ENCODE results near the gene LPCAT4. TPM values are rescaled to one million over a fixed set of nuclear protein-coding genes. Genes with fewer than 3 reads are reported as not detected.

Gene LPCAT4
- total and polyA plus RNA-seq, 4 donors = 18.1 to 155 (median 69.2) TPM

DNA sequence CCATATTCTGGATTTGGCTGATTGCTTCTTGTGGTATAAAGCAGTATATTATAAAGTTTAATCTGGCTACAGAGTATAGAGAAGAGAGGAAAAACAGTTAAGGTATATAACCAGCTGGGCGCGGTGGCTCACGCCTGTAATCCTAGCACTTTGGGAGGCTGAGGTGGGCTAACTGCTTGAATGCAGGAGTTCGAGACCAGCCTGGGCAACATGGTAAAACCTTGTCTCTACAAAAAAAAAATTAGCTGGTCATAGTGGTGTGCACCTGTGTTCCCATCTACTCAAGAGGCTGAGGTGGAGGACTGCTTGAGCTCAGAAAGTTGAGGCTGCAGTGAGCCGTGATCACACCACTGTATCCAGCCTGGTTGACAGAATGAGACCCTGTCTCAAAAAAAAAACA is 36.7 kb downstream of the LPCAT4 start:
- Histone ChIP-seq H3K4me3 (ENCODE audit: low read depth, low read length) (no peak overlapping the region), H3K4me1 (ENCODE audit: control insufficient read depth, insufficient read depth, low read length) (no peaks in the 10 kb centered on the region), H3K9me3 (ENCODE audit: control insufficient read depth, insufficient read depth, low read length) (no peaks in the 10 kb centered on the region), H3K36me3 (ENCODE audit: control insufficient read depth, insufficient read depth, low read length) (peaks cover 3% of the 10 kb centered on the region), H3K27me3 (ENCODE audit: control insufficient read depth, insufficient read depth, low read length) (no peaks in the 10 kb centered on the region), H3K27ac (ENCODE audit: low read depth, low read length) (no peak overlapping the region)
- WGBS (ENCODE audit: insufficient coverage) = 97% methylated on average over 4 of the region's 5 CpGs
- no peak for DNase-seq (ENCODE audit: low read depth in 4 of 6, low spot score in 6 of 6)

DNA sequence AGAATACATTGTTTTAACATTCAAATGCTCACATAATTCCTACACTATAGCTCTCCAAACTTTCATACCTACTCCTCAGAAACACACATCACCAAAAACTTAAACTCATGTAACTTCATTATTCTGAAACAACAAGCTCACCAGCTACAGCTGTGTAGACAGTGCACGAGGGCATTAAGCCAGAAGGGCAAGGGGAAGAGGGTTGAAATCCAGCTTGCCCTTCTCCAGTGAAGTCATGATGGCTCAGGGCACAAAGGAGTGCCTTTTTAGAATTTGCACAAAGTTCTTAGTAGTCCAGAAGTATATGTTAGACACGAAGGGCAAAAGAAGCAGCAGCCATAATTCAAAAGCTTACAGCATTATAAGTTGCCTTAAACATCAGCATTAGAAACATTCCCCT is 38.0 kb downstream of the LPCAT4 start:
- 100% methylated on average over 1 of the region's 2 CpGs for WGBS (ENCODE audit: insufficient coverage)
- H3K27ac ChIP-seq (ENCODE audit: low read depth, low read length) = no peak overlapping the region

DNA sequence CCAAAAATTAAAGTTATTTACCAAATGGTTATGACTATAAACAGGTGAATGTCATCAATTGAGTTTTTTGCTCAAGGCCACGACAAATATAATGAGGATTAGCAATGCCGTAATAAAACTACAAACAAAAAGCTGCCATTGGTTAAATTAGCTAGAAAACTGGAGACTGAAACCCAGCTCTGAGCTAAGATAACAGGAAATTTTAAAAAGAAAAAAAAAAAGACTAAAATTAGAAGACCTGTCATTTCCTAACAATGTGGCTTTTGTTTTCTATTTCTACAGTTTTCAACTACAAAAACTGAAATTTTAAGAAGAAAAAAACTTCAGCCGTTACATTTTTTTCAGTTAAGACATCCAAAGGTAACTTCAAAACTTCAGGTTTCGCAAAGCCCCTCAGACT is 39.1 kb downstream of the LPCAT4 start:
- no peaks in the 10 kb centered on the region for H3K27me3 ChIP-seq (ENCODE audit: control insufficient read depth, insufficient read depth, low read length)
- H3K27ac ChIP-seq (ENCODE audit: low read depth, low read length) = no peak overlapping the region
- H3K9me3 ChIP-seq (ENCODE audit: control insufficient read depth, insufficient read depth, low read length) = no peaks in the 10 kb centered on the region
- no peaks in the 10 kb centered on the region for H3K4me1 ChIP-seq (ENCODE audit: control insufficient read depth, insufficient read depth, low read length)
- no peak overlapping the region for H3K4me3 ChIP-seq (ENCODE audit: low read depth, low read length)
- no CpG with 5 or more reads among the region's 4 CpGs for WGBS (ENCODE audit: insufficient coverage)
- H3K36me3 ChIP-seq (ENCODE audit: control insufficient read depth, insufficient read depth, low read length) = peaks cover 3% of the 10 kb centered on the region
- no peak for DNase-seq (ENCODE audit: low read depth in 4 of 6, low spot score in 6 of 6)

More for the DNA sequence above, 38.0 kb downstream of the LPCAT4 start:
- Histone ChIP-seq H3K4me3 (ENCODE audit: low read depth, low read length) (no peak overlapping the region), H3K9me3 (ENCODE audit: control insufficient read depth, insufficient read depth, low read length) (no peaks in the 10 kb centered on the region), H3K27me3 (ENCODE audit: control insufficient read depth, insufficient read depth, low read length) (no peaks in the 10 kb centered on the region), H3K36me3 (ENCODE audit: control insufficient read depth, insufficient read depth, low read length) (peaks cover 3% of the 10 kb centered on the region), H3K4me1 (ENCODE audit: control insufficient read depth, insufficient read depth, low read length) (no peaks in the 10 kb centered on the region)
- DNase-seq (ENCODE audit: low read depth in 4 of 6, low spot score in 6 of 6) = no peak

DNA sequence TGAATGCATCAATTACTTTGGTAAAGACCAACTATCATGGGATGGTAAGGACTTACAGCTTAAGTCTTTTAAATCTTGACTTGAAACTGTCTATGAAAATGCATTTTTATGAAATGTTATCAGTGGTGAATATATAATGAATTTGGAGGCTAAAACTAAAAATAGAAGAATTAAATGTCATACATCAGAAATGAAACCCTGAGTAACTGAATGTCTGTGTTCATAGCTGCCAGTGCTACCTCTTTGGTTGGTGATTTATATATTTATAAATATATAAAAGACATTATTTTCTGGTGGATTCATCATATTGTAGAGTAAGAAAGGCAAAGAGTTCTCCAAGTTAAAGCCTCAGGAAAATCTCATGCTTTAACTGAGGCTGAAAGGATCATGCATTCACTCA is 41.6 kb downstream of the LPCAT4 start:
- no peak for DNase-seq (ENCODE audit: low read depth in 4 of 6, low spot score in 6 of 6)
- H3K9me3 ChIP-seq (ENCODE audit: control insufficient read depth, insufficient read depth, low read length) = no peaks in the 10 kb centered on the region
- H3K36me3 ChIP-seq (ENCODE audit: control insufficient read depth, insufficient read depth, low read length) = no peaks in the 10 kb centered on the region
- H3K27ac ChIP-seq (ENCODE audit: low read depth, low read length) = no peak overlapping the region
- no peaks in the 10 kb centered on the region for H3K4me1 ChIP-seq (ENCODE audit: control insufficient read depth, insufficient read depth, low read length)
- no peaks in the 10 kb centered on the region for H3K27me3 ChIP-seq (ENCODE audit: control insufficient read depth, insufficient read depth, low read length)
- no peak overlapping the region for H3K4me3 ChIP-seq (ENCODE audit: low read depth, low read length)

DNA sequence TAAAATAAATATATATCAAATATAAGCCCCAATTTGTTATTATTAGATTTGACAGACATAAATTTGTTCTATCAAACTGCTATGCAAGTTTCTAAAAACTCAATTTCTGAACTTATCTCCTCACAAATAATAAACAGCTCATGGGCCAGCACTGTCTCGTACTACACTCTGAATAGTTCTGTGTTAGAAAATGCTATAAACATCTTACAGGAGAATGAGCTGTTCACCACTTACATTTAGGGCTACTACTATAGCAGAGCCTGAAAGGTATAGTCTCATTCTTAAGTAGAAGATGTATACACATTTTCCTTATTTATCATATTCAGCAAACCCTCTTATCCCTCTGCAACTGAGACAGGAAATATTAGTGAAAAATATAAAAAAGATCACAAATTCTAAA is 42.1 kb downstream of the LPCAT4 start:
- Histone ChIP-seq H3K27me3 (ENCODE audit: control insufficient read depth, insufficient read depth, low read length) (no peaks in the 10 kb centered on the region), H3K27ac (ENCODE audit: low read depth, low read length) (no peak overlapping the region), H3K4me3 (ENCODE audit: low read depth, low read length) (no peak overlapping the region), H3K4me1 (ENCODE audit: control insufficient read depth, insufficient read depth, low read length) (no peaks in the 10 kb centered on the region), H3K9me3 (ENCODE audit: control insufficient read depth, insufficient read depth, low read length) (no peaks in the 10 kb centered on the region), H3K36me3 (ENCODE audit: control insufficient read depth, insufficient read depth, low read length) (no peaks in the 10 kb centered on the region)
- WGBS (ENCODE audit: insufficient coverage) = no CpG with 5 or more reads among the region's 1 CpG
- DNase-seq (ENCODE audit: low read depth in 4 of 6, low spot score in 6 of 6) = no peak

DNA sequence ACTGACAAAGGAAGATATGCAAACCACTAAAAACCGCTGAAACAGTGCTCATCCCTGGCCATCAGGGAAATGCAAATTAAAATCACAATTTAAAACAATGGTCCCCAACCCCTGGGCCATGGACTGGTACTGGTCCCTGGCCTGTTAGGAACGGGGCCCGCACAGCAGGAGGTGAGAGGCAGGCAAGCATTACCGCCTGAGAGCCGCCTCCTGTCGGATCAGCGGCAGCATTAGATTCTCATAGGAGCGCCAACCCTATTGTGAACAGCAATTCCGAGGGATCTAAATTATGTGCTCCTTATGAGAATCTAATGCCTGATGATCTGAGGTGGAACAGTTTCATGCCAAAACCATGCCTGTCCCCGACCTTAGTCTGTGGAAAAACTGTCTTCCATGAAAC is 43.8 kb downstream of the LPCAT4 start:
- WGBS (ENCODE audit: insufficient coverage) = 90% methylated on average over 10 of the region's 10 CpGs
- no peak for DNase-seq (ENCODE audit: low read depth in 4 of 6, low spot score in 6 of 6)

DNA sequence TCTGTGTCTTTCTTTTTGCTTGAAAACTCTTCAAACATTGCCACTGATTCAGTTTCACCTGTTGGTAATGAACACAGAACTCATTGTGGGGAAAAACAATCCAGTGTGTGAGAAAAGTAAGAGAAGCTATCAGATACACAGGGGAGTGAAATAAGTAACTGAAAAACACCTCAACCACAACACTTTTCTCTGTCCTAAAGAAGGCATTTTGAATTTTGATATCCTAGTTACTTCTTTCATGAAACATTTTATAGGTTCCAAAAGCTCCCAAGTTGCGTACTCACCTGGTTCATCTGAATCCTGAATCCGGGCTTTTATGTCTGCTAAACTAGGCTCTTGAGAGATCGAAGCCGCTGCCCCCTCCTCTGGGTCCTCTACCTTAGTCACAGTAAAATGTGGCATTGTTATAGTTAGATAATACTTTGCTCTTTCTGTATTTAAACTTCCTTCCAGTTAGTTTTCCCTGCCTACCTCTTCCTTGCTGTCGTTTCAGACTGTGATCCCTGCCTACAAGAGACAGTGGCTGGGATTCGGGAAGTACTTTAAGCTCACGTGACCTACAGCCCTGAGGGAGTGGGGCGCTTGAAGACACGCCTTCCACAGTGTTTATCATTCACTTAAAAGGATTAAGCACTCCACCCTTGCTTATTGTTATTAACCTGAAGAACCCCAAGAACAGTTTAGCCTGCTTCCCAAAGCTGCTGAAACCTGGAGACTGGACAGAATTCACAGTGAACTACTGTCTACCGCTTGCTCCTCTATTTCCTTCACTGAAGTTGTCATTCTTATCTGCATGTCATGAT is 48.5 kb downstream of the LPCAT4 start:
- no peaks in the 10 kb centered on the region for H3K4me1 ChIP-seq (ENCODE audit: control insufficient read depth, insufficient read depth, low read length)
- 44% methylated on average over 2 of the region's 10 CpGs for WGBS (ENCODE audit: insufficient coverage)
- H3K27ac ChIP-seq (ENCODE audit: low read depth, low read length) = no peak overlapping the region
- peak in 2 of 6 donors; percentile 31 to 40 for DNase-seq (ENCODE audit: low read depth in 4 of 6, low spot score in 6 of 6)
- no peaks in the 10 kb centered on the region for H3K27me3 ChIP-seq (ENCODE audit: control insufficient read depth, insufficient read depth, low read length)
- no peaks in the 10 kb centered on the region for H3K9me3 ChIP-seq (ENCODE audit: control insufficient read depth, insufficient read depth, low read length)
- H3K36me3 ChIP-seq (ENCODE audit: control insufficient read depth, insufficient read depth, low read length) = no peaks in the 10 kb centered on the region
- H3K4me3 ChIP-seq (ENCODE audit: low read depth, low read length) = peak overlapping the region; percentile 23

More for the DNA sequence above, 43.8 kb downstream of the LPCAT4 start:
- H3K36me3 ChIP-seq (ENCODE audit: control insufficient read depth, insufficient read depth, low read length) = no peaks in the 10 kb centered on the region
- H3K4me1 ChIP-seq (ENCODE audit: control insufficient read depth, insufficient read depth, low read length) = no peaks in the 10 kb centered on the region
- no peaks in the 10 kb centered on the region for H3K9me3 ChIP-seq (ENCODE audit: control insufficient read depth, insufficient read depth, low read length)
- H3K4me3 ChIP-seq (ENCODE audit: low read depth, low read length) = no peak overlapping the region
- no peaks in the 10 kb centered on the region for H3K27me3 ChIP-seq (ENCODE audit: control insufficient read depth, insufficient read depth, low read length)
- no peak overlapping the region for H3K27ac ChIP-seq (ENCODE audit: low read depth, low read length)

DNA sequence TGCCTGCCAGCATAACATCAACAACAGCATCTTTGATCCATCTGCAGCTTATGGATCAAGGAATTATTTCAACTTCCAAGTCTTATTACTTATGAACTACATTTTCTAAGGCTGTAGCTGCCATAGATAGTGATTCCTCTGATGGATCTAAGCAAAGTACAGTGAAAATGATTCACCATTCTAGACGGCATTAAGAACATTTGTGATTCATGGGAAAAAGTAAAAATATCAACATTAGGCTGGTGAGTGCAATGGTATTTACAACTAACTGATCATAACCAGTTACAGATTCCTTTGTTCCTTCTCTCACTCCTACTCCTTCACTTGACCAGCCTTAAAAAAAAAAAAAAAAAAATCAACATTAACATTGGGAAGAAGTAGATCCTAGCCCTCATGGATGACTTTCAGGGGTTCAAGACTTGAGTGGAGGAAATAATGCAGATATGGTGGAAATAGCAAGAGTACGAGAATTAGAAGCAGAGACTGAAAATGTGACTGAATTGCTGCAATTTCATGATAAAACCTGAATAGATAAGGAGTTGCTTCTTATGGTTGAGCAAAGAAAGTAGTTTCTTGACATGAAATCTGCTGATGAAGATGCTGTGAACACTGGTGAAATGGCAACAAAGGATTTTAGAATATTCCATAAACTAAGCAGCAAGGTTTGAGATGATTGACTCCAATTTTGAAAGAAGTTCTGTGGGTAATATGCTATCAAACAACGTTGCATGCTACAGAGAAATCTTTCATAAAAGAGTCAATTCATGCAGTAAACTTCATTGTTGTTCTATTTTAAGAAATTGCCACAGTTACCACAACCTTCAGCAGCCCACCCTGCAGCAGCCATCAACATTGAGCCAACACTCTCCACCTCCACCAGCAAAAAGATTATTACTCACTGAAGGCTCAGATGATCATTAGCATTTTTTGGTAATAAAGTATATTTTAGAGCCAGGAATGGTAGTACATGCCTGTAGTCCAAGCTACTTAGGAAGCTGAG is 52.2 kb downstream of the LPCAT4 start:
- no peaks in the 10 kb centered on the region for H3K9me3 ChIP-seq (ENCODE audit: control insufficient read depth, insufficient read depth, low read length)
- no peak for DNase-seq (ENCODE audit: low read depth in 4 of 6, low spot score in 6 of 6)
- no peaks in the 10 kb centered on the region for H3K27me3 ChIP-seq (ENCODE audit: control insufficient read depth, insufficient read depth, low read length)
- no peak overlapping the region for H3K4me3 ChIP-seq (ENCODE audit: low read depth, low read length)
- no peaks in the 10 kb centered on the region for H3K4me1 ChIP-seq (ENCODE audit: control insufficient read depth, insufficient read depth, low read length)
- WGBS (ENCODE audit: insufficient coverage) = 100% methylated on average over 1 of the region's 3 CpGs
- H3K36me3 ChIP-seq (ENCODE audit: control insufficient read depth, insufficient read depth, low read length) = no peaks in the 10 kb centered on the region
- no peak overlapping the region for H3K27ac ChIP-seq (ENCODE audit: low read depth, low read length)

DNA sequence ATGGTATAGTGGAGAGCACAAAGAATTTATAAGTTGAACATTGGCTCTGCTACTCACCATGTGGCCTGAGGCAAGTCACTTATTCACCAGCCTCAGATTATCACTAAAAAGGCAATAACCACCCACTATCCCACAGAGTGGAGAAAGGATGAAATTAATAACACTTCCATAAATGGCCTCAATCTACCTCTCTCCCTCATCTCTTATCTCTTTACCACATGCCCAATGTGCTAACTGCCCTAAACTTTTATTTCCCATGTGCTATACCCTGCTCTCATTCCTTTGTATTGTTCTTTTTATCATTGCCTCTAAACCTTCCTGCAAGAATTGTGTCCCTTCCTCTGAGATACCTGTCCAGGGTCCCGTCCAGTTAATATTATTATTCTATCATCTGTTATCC is 55.4 kb downstream of the LPCAT4 start:
- no peaks in the 10 kb centered on the region for H3K9me3 ChIP-seq (ENCODE audit: control insufficient read depth, insufficient read depth, low read length)
- H3K36me3 ChIP-seq (ENCODE audit: control insufficient read depth, insufficient read depth, low read length) = no peaks in the 10 kb centered on the region
- no peaks in the 10 kb centered on the region for H3K27me3 ChIP-seq (ENCODE audit: control insufficient read depth, insufficient read depth, low read length)
- H3K27ac ChIP-seq (ENCODE audit: low read depth, low read length) = no peak overlapping the region
- no peak overlapping the region for H3K4me3 ChIP-seq (ENCODE audit: low read depth, low read length)
- WGBS (ENCODE audit: insufficient coverage) = no CpG with 5 or more reads among the region's 1 CpG
- H3K4me1 ChIP-seq (ENCODE audit: control insufficient read depth, insufficient read depth, low read length) = no peaks in the 10 kb centered on the region
- no peak for DNase-seq (ENCODE audit: low read depth in 4 of 6, low spot score in 6 of 6)
